GM23338 (cell line): ENCODE measurements around the gene SCN7A. TPM values are rescaled to one million over a fixed set of nuclear protein-coding genes. Genes with fewer than 3 reads are reported as not detected.

Experiments used
- ATAC-seq: fragments of 200-7000 bp; cut with Tn5 transposase; 3 replicates; pipeline ENCODE4 v1.9.1; 2020
- DNase-seq: peaks from one replicate; pipeline ENCODE4 v3.0.0-alpha.2; 2015; ENCODE audit warnings: low spot score
- H2AFZ ChIP-seq: fragments of 200-600 bp; sonication (generic); 2 replicates; pipeline ENCODE4 v1.8.0; 2016; ENCODE audit warnings: antibody characterized with exemption, mild to moderate bottlenecking, moderate library complexity
- H3F3A ChIP-seq: fragments of 200-600 bp; sonication (generic); replicated peaks from 2 replicates; pipeline ENCODE4 v1.8.0; 2017; ENCODE audit warnings: antibody characterized with exemption, mixed run types, low read depth
- H3K27ac ChIP-seq: fragments of 200-600 bp; sonication (generic); 2 replicates; pipeline ENCODE4 v1.6.1; 2016; ENCODE audit warnings: low read depth
- H3K27me3 ChIP-seq: fragments of 200-600 bp; sonication (generic); 2 replicates; pipeline ENCODE4 v1.8.0; 2016; ENCODE audit warnings: mild to moderate bottlenecking, mixed run types, moderate library complexity; ENCODE audit not compliant: insufficient read depth
- H3K36me3 ChIP-seq: fragments of 200-600 bp; sonication (generic); 2 replicates; pipeline ENCODE4 v1.8.0; 2016; ENCODE audit warnings: mild to moderate bottlenecking; ENCODE audit not compliant: insufficient read depth
- H3K4me1 ChIP-seq: fragments of 200-600 bp; sonication (generic); 2 replicates; pipeline ENCODE4 v1.8.0; 2016; ENCODE audit warnings: mild to moderate bottlenecking, moderate library complexity; ENCODE audit not compliant: insufficient read depth
- H3K4me2 ChIP-seq: fragments of 200-600 bp; sonication (generic); 2 replicates; pipeline ENCODE4 v1.7.1; 2017; ENCODE audit warnings: mixed run types
- H3K4me3 ChIP-seq: fragments of 200-600 bp; sonication (generic); 2 replicates; pipeline ENCODE4 v1.6.1; 2016; ENCODE audit warnings: mixed run types
- H3K79me2 ChIP-seq: fragments of 200-600 bp; sonication (generic); replicated peaks from 2 replicates; pipeline ENCODE4 v1.8.0; 2017; ENCODE audit warnings: mild to moderate bottlenecking; ENCODE audit not compliant: insufficient read depth
- H3K9me2 ChIP-seq: fragments of 200-600 bp; sonication (generic); 2 replicates; pipeline ENCODE4 v1.8.0; 2017; ENCODE audit not compliant: insufficient read depth
- H4K20me1 ChIP-seq: fragments of 200-600 bp; sonication (generic); replicated peaks from 2 replicates; pipeline ENCODE4 v1.8.0; 2017; ENCODE audit warnings: mild to moderate bottlenecking; ENCODE audit not compliant: insufficient read depth
- H3K27ac Mint-ChIP-seq: 2 replicates; pipeline ENCODE4 v1.8.0; 2020; ENCODE audit warnings: inconsistent platforms, mild to moderate bottlenecking, moderate library complexity, mixed read lengths
- H3K27me3 Mint-ChIP-seq: 3 replicates; pipeline ENCODE4 v1.8.0; 2022; ENCODE audit warnings: low read depth, mild to moderate bottlenecking, moderate library complexity, mixed read lengths, inconsistent platforms; ENCODE audit not compliant: insufficient read depth, poor library complexity
- H3K36me3 Mint-ChIP-seq: 3 replicates; pipeline ENCODE4 v1.8.0; 2021; ENCODE audit warnings: low read depth, mild to moderate bottlenecking, inconsistent platforms, moderate library complexity, mixed read lengths
- H3K4me1 Mint-ChIP-seq: 3 replicates; pipeline ENCODE4 v1.8.0; 2020; ENCODE audit warnings: mild to moderate bottlenecking, inconsistent platforms, mixed read lengths
- H3K4me3 Mint-ChIP-seq: 3 replicates; pipeline ENCODE4 v1.8.0; 2021; ENCODE audit warnings: moderate library complexity, mild to moderate bottlenecking, inconsistent platforms, mixed read lengths
- H3K9me3 Mint-ChIP-seq: 3 replicates; pipeline ENCODE4 v1.8.0; 2020; ENCODE audit warnings: moderate library complexity, mild to moderate bottlenecking, inconsistent platforms, mixed read lengths
- CREB1 ChIP-seq: fragments of 250-450 bp; sonication (Bioruptor Pico); IDR thresholded peaks from 2 replicates; pipeline ENCODE4 v1.5.0; 2020; ENCODE audit warnings: low read depth, mild to moderate bottlenecking, moderate library complexity
- CTCF ChIP-seq, 2 experiments: fragments of 200-600 bp in 1 of 2; sonication (generic) in 1 of 2; conservative IDR thresholded peaks; 2 replicates each; pipeline versions ENCODE4 v1.5.1 to v1.6.1; 2016 to 2017; ENCODE audit warnings: antibody characterized with exemption in 2 of 2, low read depth in 2 of 2, mild to moderate bottlenecking in 2 of 2, moderate library complexity in 1 of 2
- ETS1 ChIP-seq: IDR thresholded peaks from 2 replicates; pipeline ENCODE4 v1.6.1; 2016; ENCODE audit warnings: antibody characterized with exemption
- EZH2 ChIP-seq: fragments of 200-600 bp; sonication (generic); IDR thresholded peaks from one replicate; pipeline ENCODE4 v1.8.0; 2017; ENCODE audit warnings: antibody characterized with exemption, mild to moderate bottlenecking, low read depth; ENCODE audit not compliant: unreplicated experiment
- EZH2phosphoT487 ChIP-seq: fragments of 200-600 bp; sonication (generic); IDR thresholded peaks from one replicate; pipeline ENCODE4 v1.8.1; 2018; ENCODE audit warnings: antibody characterized with exemption; ENCODE audit not compliant: unreplicated experiment
- JUNB ChIP-seq: IDR thresholded peaks from one replicate; pipeline ENCODE4 v1.6.1; 2016; ENCODE audit warnings: antibody characterized with exemption; ENCODE audit not compliant: unreplicated experiment
- NANOG ChIP-seq: IDR thresholded peaks from 2 replicates; pipeline ENCODE4 v1.6.1; 2016; ENCODE audit warnings: antibody characterized with exemption, borderline replicate concordance
- POLR2AphosphoS5 ChIP-seq: IDR thresholded peaks from 2 replicates; pipeline ENCODE4 v1.6.1; 2016; ENCODE audit warnings: antibody characterized with exemption, low read depth
- REST ChIP-seq: IDR thresholded peaks from one replicate; pipeline ENCODE4 v1.6.1; 2018; ENCODE audit warnings: antibody characterized with exemption; ENCODE audit not compliant: unreplicated experiment
- STAT1 ChIP-seq: IDR thresholded peaks from one replicate; pipeline ENCODE4 v1.6.1; 2016; ENCODE audit warnings: antibody characterized with exemption; ENCODE audit not compliant: unreplicated experiment
- ZNF114 ChIP-seq: fragments of 250-450 bp; sonication (Bioruptor Pico); IDR thresholded peaks from 2 replicates; pipeline ENCODE4 v1.5.0; 2020; ENCODE audit warnings: mild to moderate bottlenecking, moderate library complexity
- ZNF331 ChIP-seq: fragments of 250-450 bp; sonication (Bioruptor Pico); IDR thresholded peaks from 2 replicates; pipeline ENCODE4 v1.5.0; 2020; ENCODE audit warnings: low read depth, mild to moderate bottlenecking, moderate library complexity
- ZNF462 ChIP-seq: fragments of 250-450 bp; sonication (Bioruptor Pico); IDR thresholded peaks from 2 replicates; pipeline ENCODE4 v1.5.0; 2020; ENCODE audit warnings: mild to moderate bottlenecking, moderate library complexity
- polyA plus RNA-seq: library from polyadenylated mRNA; unstranded; fragments of >200 nt; fragmentation: Nextera tagmentation; extraction: Ambion mirVana; gene quantifications from 2 replicates; pipeline ENCODE4 v1.2.1, GENCODE V29; 2016
- total RNA-seq: library from RNA; depleted of rRNA; stranded (reverse); fragments of >200 nt; shearing (Covaris generic); gene quantifications from 2 replicates; pipeline ENCODE4 v1.2.3, GENCODE V29; 2014

The SCN7A gene
- total and polyA plus RNA-seq, 2 experiments from 2014 or later: 0.10 to 0.42 TPM

- H3K36me3 Mint-ChIP-seq: no peaks in the 10 kb centered on the region
- H3K27ac ChIP-seq: no peak overlapping the region
These were observed 6.9 kb downstream of the SCN7A start for GRCh38 chr2:166487171-166487570.

More at GRCh38 chr2:166487171-166487570, 6.9 kb downstream of the SCN7A start:
- no peaks in the 10 kb centered on the region for H3K27me3 Mint-ChIP-seq
- no peaks in the 10 kb centered on the region for H4K20me1 ChIP-seq
- ATAC-seq: no peak
- no peaks in the 10 kb centered on the region for H3F3A ChIP-seq
- H3K79me2 ChIP-seq: no peaks in the 10 kb centered on the region
- TF ChIP-seq CREB1 (no peak), CTCF (conservative IDR thresholded peaks at IDR 0.05; ENCODE audit: low read depth in 2 of 2) (no peak), STAT1 (no peak), ZNF114 (CRISPR knock-in tag) (no peak), EZH2 (no peak), POLR2AphosphoS5 (no peak), ZNF331 (no peak), ETS1 (no peak), NANOG (no peak), JUNB (no peak), EZH2phosphoT487 (no peak), REST (no peak), ZNF462 (CRISPR knock-in tag) (no peak)
- no peaks in the 10 kb centered on the region for H3K9me3 Mint-ChIP-seq
- H3K4me3 ChIP-seq: no peak overlapping the region
- H3K4me1 Mint-ChIP-seq: no peaks in the 10 kb centered on the region
- H3K27ac Mint-ChIP-seq: no peak overlapping the region
- DNase-seq: no peak
- H3K4me1 ChIP-seq: no peaks in the 10 kb centered on the region
- H3K27me3 ChIP-seq: no peaks in the 10 kb centered on the region
- H3K9me2 ChIP-seq: no peaks in the 10 kb centered on the region
- no peak overlapping the region for H3K4me2 ChIP-seq
- H3K4me3 Mint-ChIP-seq: no peak overlapping the region
- H2AFZ ChIP-seq: no peak overlapping the region
- no peaks in the 10 kb centered on the region for H3K36me3 ChIP-seq
